ENCODE measurements around the gene ATP2B1. TPM values are rescaled to one million over a fixed set of nuclear protein-coding genes. Genes with fewer than 3 reads are reported as not detected.

ATP2B1 gene
- total RNA-seq, 1 donor from 2014 or later, result 48.9 TPM

DNA sequence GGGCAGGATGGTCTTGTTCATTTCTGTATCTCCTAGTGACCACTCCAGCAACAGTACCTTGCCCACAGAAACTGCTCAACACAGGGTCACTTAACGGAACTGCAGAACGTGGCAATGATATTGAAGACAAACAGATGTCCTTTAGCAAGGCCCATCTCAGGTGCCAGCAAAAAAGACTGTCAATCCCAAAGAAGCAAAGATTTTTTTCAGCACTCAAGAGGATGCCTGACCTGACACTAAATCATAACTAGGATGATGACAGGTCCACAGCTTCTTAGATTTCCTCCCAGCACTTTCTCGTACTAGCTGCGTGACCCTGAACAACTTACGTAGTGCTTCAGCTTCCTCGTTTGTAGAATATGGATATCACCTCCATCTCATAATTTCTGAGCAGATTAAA is 39.4 kb downstream of the ATP2B1 start:
- H3K4me2 ChIP-seq (ENCODE audit: low read length), result no peak overlapping the region
- H3K79me2 ChIP-seq (ENCODE audit: insufficient read depth, low read length), result peaks cover 75% of the 10 kb centered on the region
- no peaks in the 10 kb centered on the region for H3K4me1 ChIP-seq (ENCODE audit: insufficient read depth, low read length)
- no peak overlapping the region for H2AFZ ChIP-seq (ENCODE audit: low read depth, low read length)
- Mint-ChIP-seq H3K36me3 (ENCODE audit: low read depth, unreplicated experiment) (no peaks in the 10 kb centered on the region), H3K27me3 (ENCODE audit: low read depth, unreplicated experiment) (no peaks in the 10 kb centered on the region), H3K9me3 (ENCODE audit: unreplicated experiment) (no peaks in the 10 kb centered on the region), H3K4me3 (ENCODE audit: unreplicated experiment) (no peak overlapping the region), H3K27ac (ENCODE audit: unreplicated experiment) (no peak overlapping the region), H3K4me1 (ENCODE audit: low read depth, unreplicated experiment) (peaks cover 39% of the 10 kb centered on the region)
- DNase-seq (ENCODE audit: low read depth), result no peak
- H3K9me3 ChIP-seq (ENCODE audit: insufficient read depth, low read depth, low read length), result no peaks in the 10 kb centered on the region
- FAIRE-seq, result no peak
- H3K36me3 ChIP-seq (ENCODE audit: insufficient read depth, low read length), result no peaks in the 10 kb centered on the region
- no peaks in the 10 kb centered on the region for H3K27me3 ChIP-seq (ENCODE audit: insufficient read depth, low read length)
- no peak overlapping the region for H3K9ac ChIP-seq (ENCODE audit: low read length)
- no peak for TF ChIP-seq CTCF (IDR thresholded peaks at IDR 0.05; ENCODE audit: insufficient read depth, low read depth, low read length)
- H3K4me3 ChIP-seq (ENCODE audit: insufficient read depth, low read depth, low read length), result no peak overlapping the region
- no peak overlapping the region for H3K27ac ChIP-seq (ENCODE audit: low read depth, low read length)
- H4K20me1 ChIP-seq (ENCODE audit: insufficient read depth, low read length), result peaks cover 24% of the 10 kb centered on the region

DNA sequence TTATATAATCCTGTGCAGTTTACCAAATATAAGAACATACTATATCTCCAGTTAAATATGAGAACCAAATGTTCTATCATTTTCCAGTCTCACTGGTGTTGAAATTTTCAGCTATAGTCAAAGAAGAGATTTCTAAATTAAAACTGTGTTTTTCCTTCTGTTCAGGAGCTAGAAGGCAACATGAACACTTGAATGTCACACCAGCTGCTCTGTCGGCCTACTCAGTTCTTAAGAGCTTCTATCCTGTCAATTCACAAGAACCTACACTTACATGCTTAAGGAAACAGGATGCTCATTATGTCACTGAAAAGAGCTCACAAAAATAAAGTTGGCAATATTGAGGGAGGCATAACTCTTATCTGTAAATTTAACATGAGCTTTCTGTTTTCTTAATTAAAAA is 43.1 kb downstream of the ATP2B1 start:
- no peak overlapping the region for H2AFZ ChIP-seq (ENCODE audit: low read depth, low read length)
- H3K27ac Mint-ChIP-seq (ENCODE audit: unreplicated experiment), result no peak overlapping the region

GRCh38 chr12:89664441-89664840 is 44.2 kb downstream of the ATP2B1 start:
- Histone ChIP-seq H3K4me2 (ENCODE audit: low read length) (no peak overlapping the region), H3K4me3 (ENCODE audit: insufficient read depth, low read depth, low read length) (no peak overlapping the region), H3K27ac (ENCODE audit: low read depth, low read length) (no peak overlapping the region), H3K9me3 (ENCODE audit: insufficient read depth, low read depth, low read length) (no peaks in the 10 kb centered on the region), H3K79me2 (ENCODE audit: insufficient read depth, low read length) (peaks cover 71% of the 10 kb centered on the region), H3K27me3 (ENCODE audit: insufficient read depth, low read length) (no peaks in the 10 kb centered on the region), H3K36me3 (ENCODE audit: insufficient read depth, low read length) (no peaks in the 10 kb centered on the region), H3K9ac (ENCODE audit: low read length) (no peak overlapping the region), H2AFZ (ENCODE audit: low read depth, low read length) (no peak overlapping the region), H4K20me1 (ENCODE audit: insufficient read depth, low read length) (peaks cover 32% of the 10 kb centered on the region), H3K4me1 (ENCODE audit: insufficient read depth, low read length) (peaks cover 6% of the 10 kb centered on the region)
- H3K4me1 Mint-ChIP-seq (ENCODE audit: low read depth, unreplicated experiment), result peaks cover 26% of the 10 kb centered on the region
- H3K27ac Mint-ChIP-seq (ENCODE audit: unreplicated experiment), result no peak overlapping the region
- DNase-seq (ENCODE audit: low read depth) (no peak), FAIRE-seq (no peak)
- TF ChIP-seq EZH2 (IDR thresholded peaks at IDR 0.05; ENCODE audit: insufficient read depth, low read length) (no peak), CTCF (IDR thresholded peaks at IDR 0.05; ENCODE audit: insufficient read depth, low read depth, low read length) (no peak)
- H3K27me3 Mint-ChIP-seq (ENCODE audit: low read depth, unreplicated experiment), result no peaks in the 10 kb centered on the region
- no peaks in the 10 kb centered on the region for H3K9me3 Mint-ChIP-seq (ENCODE audit: unreplicated experiment)
- H3K36me3 Mint-ChIP-seq (ENCODE audit: low read depth, unreplicated experiment), result no peaks in the 10 kb centered on the region
- H3K4me3 Mint-ChIP-seq (ENCODE audit: unreplicated experiment), result no peak overlapping the region

More for the DNA sequence above, 43.1 kb downstream of the ATP2B1 start:
- no peak overlapping the region for H3K27ac ChIP-seq (ENCODE audit: low read depth, low read length)
- Mint-ChIP-seq H3K36me3 (ENCODE audit: low read depth, unreplicated experiment) (no peaks in the 10 kb centered on the region), H3K27me3 (ENCODE audit: low read depth, unreplicated experiment) (no peaks in the 10 kb centered on the region), H3K4me3 (ENCODE audit: unreplicated experiment) (no peak overlapping the region), H3K9me3 (ENCODE audit: unreplicated experiment) (no peaks in the 10 kb centered on the region), H3K4me1 (ENCODE audit: low read depth, unreplicated experiment) (peaks cover 30% of the 10 kb centered on the region)
- TF ChIP-seq CTCF (IDR thresholded peaks at IDR 0.05; ENCODE audit: insufficient read depth, low read depth, low read length), result no peak
- TF ChIP-seq EZH2 (IDR thresholded peaks at IDR 0.05; ENCODE audit: insufficient read depth, low read length), result no peak
- H3K9me3 ChIP-seq (ENCODE audit: insufficient read depth, low read depth, low read length), result no peaks in the 10 kb centered on the region
- no peak for DNase-seq (ENCODE audit: low read depth)
- no peaks in the 10 kb centered on the region for H3K36me3 ChIP-seq (ENCODE audit: insufficient read depth, low read length)
- H3K27me3 ChIP-seq (ENCODE audit: insufficient read depth, low read length), result no peaks in the 10 kb centered on the region
- H3K4me1 ChIP-seq (ENCODE audit: insufficient read depth, low read length), result peaks cover 6% of the 10 kb centered on the region
- no peak overlapping the region for H3K4me3 ChIP-seq (ENCODE audit: insufficient read depth, low read depth, low read length)
- H3K4me2 ChIP-seq (ENCODE audit: low read length), result no peak overlapping the region
- FAIRE-seq, result no peak
- peaks cover 69% of the 10 kb centered on the region for H3K79me2 ChIP-seq (ENCODE audit: insufficient read depth, low read length)
- H3K9ac ChIP-seq (ENCODE audit: low read length), result no peak overlapping the region
- peaks cover 32% of the 10 kb centered on the region for H4K20me1 ChIP-seq (ENCODE audit: insufficient read depth, low read length)
